Measurements from ENCODE around the gene CDK5RAP2. TPM values are rescaled to one million over a fixed set of nuclear protein-coding genes. Genes with fewer than 3 reads are reported as not detected.

CDK5RAP2 gene
- total RNA-seq, 4 donors from 2014 or later: 53.5 to 74.2 (median 55.7) TPM

DNA sequence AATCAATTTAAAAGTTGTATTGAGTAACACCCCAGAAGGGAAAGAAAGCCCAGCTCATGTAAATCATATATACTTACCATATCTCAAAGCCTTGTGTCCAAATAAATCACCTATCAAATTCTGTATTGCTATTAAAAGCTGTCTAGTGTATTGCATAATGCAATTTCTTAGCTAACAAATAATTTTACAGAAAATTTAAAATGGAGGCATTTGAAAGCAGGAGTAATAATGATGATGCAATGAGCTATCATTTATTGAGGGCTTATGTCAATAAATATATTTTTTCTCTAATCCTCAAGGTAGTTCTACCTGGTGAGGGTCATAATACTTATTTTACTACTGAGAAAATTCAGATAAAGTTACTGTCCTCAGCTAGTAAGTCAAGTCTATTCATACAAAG lies 42.8 kb upstream of the CDK5RAP2 start:
- TF ChIP-seq, protein P1, sequence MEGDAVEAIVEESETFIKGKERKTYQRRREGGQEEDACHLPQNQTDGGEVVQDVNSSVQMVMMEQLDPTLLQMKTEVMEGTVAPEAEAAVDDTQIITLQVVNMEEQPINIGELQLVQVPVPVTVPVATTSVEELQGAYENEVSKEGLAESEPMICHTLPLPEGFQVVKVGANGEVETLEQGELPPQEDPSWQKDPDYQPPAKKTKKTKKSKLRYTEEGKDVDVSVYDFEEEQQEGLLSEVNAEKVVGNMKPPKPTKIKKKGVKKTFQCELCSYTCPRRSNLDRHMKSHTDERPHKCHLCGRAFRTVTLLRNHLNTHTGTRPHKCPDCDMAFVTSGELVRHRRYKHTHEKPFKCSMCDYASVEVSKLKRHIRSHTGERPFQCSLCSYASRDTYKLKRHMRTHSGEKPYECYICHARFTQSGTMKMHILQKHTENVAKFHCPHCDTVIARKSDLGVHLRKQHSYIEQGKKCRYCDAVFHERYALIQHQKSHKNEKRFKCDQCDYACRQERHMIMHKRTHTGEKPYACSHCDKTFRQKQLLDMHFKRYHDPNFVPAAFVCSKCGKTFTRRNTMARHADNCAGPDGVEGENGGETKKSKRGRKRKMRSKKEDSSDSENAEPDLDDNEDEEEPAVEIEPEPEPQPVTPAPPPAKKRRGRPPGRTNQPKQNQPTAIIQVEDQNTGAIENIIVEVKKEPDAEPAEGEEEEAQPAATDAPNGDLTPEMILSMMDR (IDR thresholded peaks at IDR 0.05): no peak
- TF ChIP-seq POLR2A (IDR thresholded peaks at IDR 0.05): no peak
- no peak overlapping the region for H3K4me3 ChIP-seq (ENCODE audit: low read depth, poor library complexity, severe bottlenecking)
- no peak for DNase-seq (ENCODE audit: low spot score in 2 of 2)
- intact Hi-C loops (cut with DNase I; ENCODE audit: low total_unique reads): no loop called here

DNA sequence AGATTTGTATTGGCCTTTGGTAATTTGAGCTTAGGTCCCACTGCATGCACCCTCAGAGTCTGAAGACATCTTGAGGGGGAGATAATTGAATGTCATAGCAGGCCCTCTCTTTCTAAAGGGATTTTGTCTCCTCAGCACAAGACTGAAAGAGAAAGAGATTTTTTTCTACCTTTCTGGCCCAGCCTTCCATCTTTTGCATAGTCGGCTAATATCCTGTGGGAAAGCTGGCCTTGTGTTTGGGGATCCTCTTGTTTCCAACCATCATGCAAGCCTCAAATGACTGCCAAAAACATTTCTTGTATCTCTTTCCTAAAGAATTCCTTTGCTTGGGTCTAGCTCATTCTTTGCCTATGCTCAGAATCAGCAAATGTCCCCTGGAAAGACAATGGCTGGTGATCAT lies 42.0 kb upstream of the CDK5RAP2 start:
- intact Hi-C loops (cut with DNase I; ENCODE audit: low total_unique reads): no loop called here
- H3K4me3 ChIP-seq (ENCODE audit: low read depth, poor library complexity, severe bottlenecking): no peak overlapping the region
- TF ChIP-seq, protein P1 (IDR thresholded peaks at IDR 0.05): no peak
- TF ChIP-seq POLR2A (IDR thresholded peaks at IDR 0.05): no peak
- no peak for DNase-seq (ENCODE audit: low spot score in 2 of 2)
- WGBS, 2 donors: 86 to 96% methylated on average over 1 of the region's 1 CpG

DNA sequence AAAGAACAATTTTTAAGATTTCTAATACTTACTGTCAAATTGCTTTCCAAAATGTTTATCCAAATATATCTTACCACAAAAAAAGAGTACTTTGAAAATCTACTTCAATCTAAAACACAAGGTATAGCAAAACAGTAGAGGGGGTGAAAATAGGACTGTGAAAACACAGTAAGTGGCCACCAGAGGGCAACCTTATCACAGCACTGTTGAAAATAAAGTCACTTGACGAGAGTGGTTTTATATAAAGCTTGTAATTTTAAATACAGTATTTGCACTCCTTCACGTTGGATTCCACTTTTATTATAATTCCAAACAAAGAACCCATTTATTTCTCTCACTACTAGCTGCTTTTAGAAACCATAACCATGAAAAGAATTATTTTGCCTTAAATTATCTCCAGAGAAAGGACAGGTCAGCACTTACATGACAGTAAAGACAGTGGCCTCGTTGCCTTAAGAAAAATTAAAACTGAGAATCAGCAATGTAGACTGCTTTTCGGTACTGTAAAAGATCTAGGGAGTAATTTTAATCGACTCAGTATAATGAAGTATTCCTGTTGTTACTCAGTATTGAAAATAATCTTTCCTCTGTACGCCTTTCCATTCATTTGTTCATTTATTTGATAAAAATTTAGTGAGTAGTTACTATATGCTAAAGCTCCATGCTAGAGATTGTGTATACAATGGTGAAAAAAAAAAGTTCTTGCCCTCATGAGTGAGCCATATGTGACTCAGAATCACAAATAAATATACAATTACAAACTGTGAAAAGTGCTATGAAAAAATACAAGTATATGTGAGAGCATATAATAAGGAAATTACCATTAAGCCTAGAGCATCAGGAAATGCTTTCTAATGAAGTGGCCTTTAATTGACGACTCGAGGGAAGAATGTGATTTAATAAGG lies 40.0 kb upstream of the CDK5RAP2 start:
- TF ChIP-seq, protein P1 (IDR thresholded peaks at IDR 0.05): peak in 1 of 3 donors; percentile 33
- TF ChIP-seq POLR2A (IDR thresholded peaks at IDR 0.05): no peak
- no peak overlapping the region for H3K4me3 ChIP-seq (ENCODE audit: low read depth, poor library complexity, severe bottlenecking)
- intact Hi-C loops (cut with DNase I; ENCODE audit: low total_unique reads): loop anchor here (10.0 kb wide), 2 partner anchors 95 to 325 kb away; partner anchors contain the start of gene MEGF9
- peak in 1 of 2 donors; percentile 56 for DNase-seq (ENCODE audit: low spot score in 2 of 2)
- 44 to 49% methylated on average over 8 of the region's 8 CpGs for WGBS, 2 donors

DNA sequence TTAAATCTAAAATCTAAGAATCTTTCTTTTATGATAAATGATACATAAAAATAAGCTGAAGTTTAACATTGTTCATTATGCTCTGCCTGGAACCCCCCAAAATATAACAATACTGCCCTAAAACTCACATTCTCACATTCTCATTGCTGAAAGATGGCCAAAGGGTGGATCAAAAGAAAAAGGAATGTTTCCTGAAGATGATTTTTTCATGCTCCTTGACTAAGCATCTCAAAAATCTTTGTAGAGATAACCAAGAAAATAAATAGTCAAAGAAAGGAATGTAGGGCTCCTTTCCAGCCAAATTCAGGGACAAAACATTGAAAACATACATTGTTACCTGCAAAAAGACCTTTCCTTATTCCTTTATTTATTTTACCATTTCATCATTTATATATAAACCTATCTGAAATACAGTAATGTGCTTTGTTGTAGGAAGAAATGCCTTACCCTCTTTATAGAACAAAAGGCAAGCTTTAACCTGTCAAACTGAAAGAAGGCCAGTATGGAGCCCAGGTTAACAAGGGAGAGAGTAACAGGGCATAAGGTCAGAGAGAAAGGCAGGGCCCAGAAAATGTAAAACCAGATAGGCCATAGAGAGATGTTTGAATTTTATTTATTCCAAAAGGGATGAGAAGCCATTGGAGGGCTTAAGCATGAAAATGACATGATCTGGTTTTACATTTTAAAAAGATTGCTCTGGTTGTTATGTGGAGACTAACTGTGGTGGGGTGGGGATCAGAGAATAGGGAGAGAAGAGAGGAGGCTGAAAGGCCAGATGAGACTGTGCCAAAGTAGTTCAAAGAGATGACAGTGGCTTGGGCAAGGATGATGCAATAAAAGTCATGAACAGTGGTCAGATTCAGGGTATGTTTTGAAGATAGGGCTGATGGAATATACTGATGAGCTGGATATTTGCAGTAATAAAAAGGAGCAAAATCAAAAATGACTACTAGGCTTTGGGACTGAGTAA lies 37.3 kb upstream of the CDK5RAP2 start:
- DNase-seq (ENCODE audit: low spot score in 2 of 2): no peak
- no peak overlapping the region for H3K4me3 ChIP-seq (ENCODE audit: low read depth, poor library complexity, severe bottlenecking)
- intact Hi-C loops (cut with DNase I; ENCODE audit: low total_unique reads): loop anchor here (10.0 kb wide), 2 partner anchors 98 to 328 kb away; partner anchors contain the start of gene MEGF9
- TF ChIP-seq, protein P1 (IDR thresholded peaks at IDR 0.05): no peak
- TF ChIP-seq POLR2A (IDR thresholded peaks at IDR 0.05): no peak

DNA sequence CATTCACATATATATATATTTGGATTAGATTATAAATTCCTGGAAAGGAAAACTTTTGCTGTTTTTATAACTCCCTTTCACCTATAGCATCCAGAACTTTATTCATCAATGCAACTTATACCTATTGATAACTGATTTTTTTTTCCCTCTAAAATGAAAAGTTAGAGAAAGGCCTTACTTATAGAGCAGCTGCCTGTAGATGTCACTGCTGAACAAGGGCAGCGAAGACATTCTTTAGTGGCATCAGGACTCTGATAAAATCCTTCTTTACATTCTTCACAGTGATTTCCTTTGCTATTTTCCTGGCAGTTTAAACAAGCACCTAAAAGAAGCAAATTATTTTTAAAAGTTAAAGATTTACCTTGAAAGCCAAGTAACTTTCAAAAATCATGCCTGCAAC lies 32.3 kb upstream of the CDK5RAP2 start:
- DNase-seq (ENCODE audit: low spot score in 2 of 2): no peak
- TF ChIP-seq POLR2A (IDR thresholded peaks at IDR 0.05): no peak
- TF ChIP-seq, protein P1 (IDR thresholded peaks at IDR 0.05): no peak
- 92 to 98% methylated on average over 1 of the region's 1 CpG for WGBS, 2 donors
- intact Hi-C loops (cut with DNase I; ENCODE audit: low total_unique reads): loop anchor here (10.0 kb wide), 2 partner anchors 103 to 333 kb away; partner anchors contain the start of gene MEGF9
- H3K4me3 ChIP-seq (ENCODE audit: low read depth, poor library complexity, severe bottlenecking): no peak overlapping the region
